Esophagus muscularis mucosa (tissue), 4 donors: ENCODE data around the gene NAPB. TPM values are rescaled to one million over a fixed set of nuclear protein-coding genes. Genes with fewer than 3 reads are reported as not detected.
A peak's percentile ranks its signal among the peaks of the same experiment; 100 is the strongest.
"Not testable (repeated sequence)": the region's sequence is repeated elsewhere in the genome, so short reads cannot be mapped to it uniquely, and the experiment has no call there.

Experiments
- DNase-seq: peaks from one replicate; pipeline ENCODE4 v3.0.0-alpha.2; 2017; ENCODE audit errors: extremely low spot score
- H3K27ac ChIP-seq, 4 donors: fragments of 200-600 bp; sonication (generic); replicated peaks in 1 of 4; 1 replicate in 3 of 4; 2 replicates in 1 of 4; pipeline ENCODE4 v1.5.1; 2016 to 2019; ENCODE audit warnings: mild to moderate bottlenecking in 1 of 4
- H3K27me3 ChIP-seq, 4 donors: fragments of 200-600 bp; sonication (generic); one replicate each; pipeline versions ENCODE4 v1.5.1 to v1.6.0; 2016 to 2019
- H3K36me3 ChIP-seq, 4 donors: fragments of 200-600 bp; sonication (generic); one replicate each; pipeline ENCODE4 v1.5.1; 2016 to 2019
- H3K4me1 ChIP-seq, 4 donors: fragments of 200-600 bp; sonication (generic); one replicate each; pipeline ENCODE4 v1.5.1; 2016 to 2019
- H3K4me3 ChIP-seq, 4 donors: fragments of 200-600 bp; sonication (generic); 1 replicate in 2 of 4; 2 replicates in 2 of 4; pipeline ENCODE4 v1.5.1; 2016 to 2019; ENCODE audit warnings: mild to moderate bottlenecking in 4 of 4, moderate library complexity in 1 of 4
- H3K9me3 ChIP-seq, 4 donors: fragments of 200-600 bp; sonication (generic); 1 replicate in 3 of 4; 2 replicates in 1 of 4; pipeline ENCODE4 v1.5.1; 2016 to 2019
- CTCF ChIP-seq, 3 experiments: fragments of 200-600 bp in 2 of 3; fragments of 450-650 bp in 1 of 3; sonication (generic) in 2 of 3; IDR thresholded peaks; one replicate each; pipeline ENCODE4 v1.5.1; 2017 to 2019; ENCODE audit warnings: antibody characterized with exemption in 3 of 3, mild to moderate bottlenecking in 2 of 3, moderate library complexity in 1 of 3
- EP300 ChIP-seq: sonication (generic); formaldehyde crosslinking; IDR thresholded peaks from one replicate; pipeline ENCODE4 v1.6.1; 2017; ENCODE audit warnings: antibody characterized with exemption
- POLR2A ChIP-seq: fragments of 450-650 bp; IDR thresholded peaks from one replicate; pipeline ENCODE4 v1.6.1; 2017; ENCODE audit warnings: antibody characterized with exemption, moderate library complexity, mild to moderate bottlenecking, low read depth
- POLR2AphosphoS5 ChIP-seq, 2 donors: sonication (generic); formaldehyde crosslinking; IDR thresholded peaks; one replicate each; pipeline ENCODE4 v1.6.1; 2017; ENCODE audit warnings: antibody characterized with exemption in 2 of 2
- WGBS: methylation state at CpG from one replicate; pipeline ENCODE4 v1.1.5; 2018; 5-methylcytosine and 5-hydroxymethylcytosine counted together
- intact Hi-C: fragments of 100-400 bp; cut with DNase I; formaldehyde crosslinking; loops from one replicate; pipeline ENCODE4 v1.15.1; 2023
- total RNA-seq, 4 donors: library from RNA; depleted of rRNA; stranded (reverse); fragments of >200 nt; gene quantifications; one replicate each; pipeline versions ENCODE4 v1.1.0 to v1.2.1, GENCODE V29; 2016

NAPB gene
- 10 to 100 TPM; 13.7 to 18.7 (median 15.2) TPM for total RNA-seq

GRCh38 chr20:23420943-23421931 is at the start of gene NAPB:
NAPB (minus strand) TSS chr20:23421488; CDS start chr20:23421402, 86 bp downstream.
- H3K9me3 ChIP-seq: no peaks in the 10 kb centered on the region
- intact Hi-C loops: loop anchor here (5.0 kb wide), 1 partner anchor 186 kb away; the partner anchor contains the start of gene CST9
- peak within 1 kb of the TSS; percentile 83 to 95 (median 91) for H3K4me3 ChIP-seq
- peaks cover 21 to 39% (median 39%) of the 10 kb centered on the region in 4 donors for H3K4me1 ChIP-seq
- peak; percentile 66 for TF ChIP-seq POLR2A
- TF ChIP-seq CTCF (IDR thresholded peaks at IDR 0.05): peak; percentile 39 to 68 (median 61)
- TF ChIP-seq EP300: no peak
- peak; percentile 98 to 99 for TF ChIP-seq POLR2AphosphoS5 (IDR thresholded peaks at IDR 0.05)
- peak within 1 kb of the TSS; percentile 87 to 95 (median 90) for H3K27ac ChIP-seq
- DNase-seq: peak; percentile 98
- WGBS: 2% methylated on average over 10 of the region's 64 CpGs
- peaks cover 0 to 4% (median 0%) of the 10 kb centered on the region in 4 donors for H3K27me3 ChIP-seq
- H3K36me3 ChIP-seq: no peaks in the 10 kb centered on the region

- intact Hi-C loops, H3K27ac ChIP-seq, H3K27me3 ChIP-seq, DNase-seq, H3K4me3 ChIP-seq, H3K36me3 ChIP-seq, H3K4me1 ChIP-seq: not testable (repeated sequence)
- WGBS: 79% methylated on average over 3 of the region's 3 CpGs
- H3K9me3 ChIP-seq: peaks cover 0 to 19% (median 13%) of the 10 kb centered on the region in 4 donors
Measured at GRCh38 chr20:23466961-23467360, 45.7 kb upstream of the NAPB start.

GRCh38 chr20:23461180-23461579 is 39.9 kb upstream of the NAPB start:
- intact Hi-C loops: no loop called here
- Histone ChIP-seq H3K36me3 (no peaks in the 10 kb centered on the region), H3K4me3 (no peak overlapping the region), H3K9me3 (peaks cover 0 to 3% (median 0%) of the 10 kb centered on the region in 4 donors), H3K27me3 (no peaks in the 10 kb centered on the region), H3K27ac (no peak overlapping the region), H3K4me1 (peaks cover 0 to 6% (median 0%) of the 10 kb centered on the region in 4 donors)
- WGBS: 45% methylated on average over 1 of the region's 1 CpG
- DNase-seq: no peak
- TF ChIP-seq EP300 (no peak), POLR2AphosphoS5 (IDR thresholded peaks at IDR 0.05) (no peak), CTCF (IDR thresholded peaks at IDR 0.05) (no peak), POLR2A (no peak)

GRCh38 chr20:23459461-23460150 is 38.3 kb upstream of the NAPB start:
- intact Hi-C loops: no loop called here
- no peak for TF ChIP-seq POLR2AphosphoS5 (IDR thresholded peaks at IDR 0.05)
- no peak for TF ChIP-seq EP300
- TF ChIP-seq POLR2A: no peak
- H3K27ac ChIP-seq: no peak overlapping the region

GRCh38 chr20:23456873-23457272 is 35.6 kb upstream of the NAPB start:
- no peak for DNase-seq
- H3K27ac ChIP-seq: no peak overlapping the region
- no peak overlapping the region for H3K4me3 ChIP-seq
- H3K27me3 ChIP-seq: peaks cover 0 to 3% (median 0%) of the 10 kb centered on the region in 4 donors
- 86% methylated on average over 7 of the region's 7 CpGs for WGBS
- peaks cover 0 to 6% (median 0%) of the 10 kb centered on the region in 4 donors for H3K4me1 ChIP-seq
- intact Hi-C loops: no loop called here
- no peak for TF ChIP-seq POLR2A
- no peak for TF ChIP-seq CTCF (IDR thresholded peaks at IDR 0.05)
- TF ChIP-seq POLR2AphosphoS5 (IDR thresholded peaks at IDR 0.05): no peak
- no peak for TF ChIP-seq EP300
- H3K9me3 ChIP-seq: no peaks in the 10 kb centered on the region
- no peaks in the 10 kb centered on the region for H3K36me3 ChIP-seq

More at GRCh38 chr20:23459461-23460150, 38.3 kb upstream of the NAPB start:
- Histone ChIP-seq H3K4me3 (no peak overlapping the region), H3K4me1 (peaks cover 0 to 6% (median 0%) of the 10 kb centered on the region in 4 donors), H3K27me3 (peaks cover 0 to 3% (median 0%) of the 10 kb centered on the region in 4 donors), H3K9me3 (peaks cover 0 to 3% (median 0%) of the 10 kb centered on the region in 4 donors), H3K36me3 (no peaks in the 10 kb centered on the region)
- 80% methylated on average over 3 of the region's 3 CpGs for WGBS
- DNase-seq: no peak
